IMR-90 (cell line): ENCODE results near the gene PPP1R9A. TPM values are rescaled to one million over a fixed set of nuclear protein-coding genes. Genes with fewer than 3 reads are reported as not detected.

Experiments
- ATAC-seq: fragments of 200-7000 bp; cut with Tn5 transposase; 2 replicates; pipeline ENCODE4 v1.9.1; 2020; ENCODE audit warnings: low read depth, mild to moderate bottlenecking, moderate library complexity
- BruUV-seq: library from RNA; stranded (reverse); fragments of 400-500 nt; replicated peaks from 2 replicates; lab custom pipeline; 2021; lab: Mats Ljungman, UMichigan
- CTCF ChIA-PET: fragments of 300-600 bp; formaldehyde crosslinking; extraction: SDS; loops from one replicate; lab custom pipeline; 2021; ENCODE audit warnings: antibody characterized with exemption; lab: Yijun Ruan, JAX
- POLR2A ChIA-PET: fragments of 300-600 bp; sonication (Branson Sonifier 250); formaldehyde crosslinking; loops from one replicate; lab custom pipeline; 2022; ENCODE audit warnings: antibody characterized with exemption; ENCODE audit not compliant: unreplicated experiment; lab: Charles Lee
- DNase-seq: peaks from one replicate; pipeline ENCODE4 v3.0.0; 2013
- H2AFZ ChIP-seq: replicated peaks from 2 replicates; pipeline ENCODE3; 2013; ENCODE audit warnings: low read length, mild to moderate bottlenecking; ENCODE audit not compliant: poor library complexity
- H2AK5ac ChIP-seq: 2 replicates; pipeline ENCODE4 v1.6.1; 2013; ENCODE audit warnings: low read depth, low read length, inconsistent platforms
- H2AK9ac ChIP-seq: replicated peaks from 2 replicates; pipeline ENCODE3; 2013; ENCODE audit warnings: mild to moderate bottlenecking, low read depth, low read length, moderate library complexity; ENCODE audit not compliant: poor library complexity
- H2BK120ac ChIP-seq: 2 replicates; pipeline ENCODE4 v1.6.1; 2013; ENCODE audit warnings: low read depth, low read length, inconsistent platforms
- H2BK15ac ChIP-seq: 3 replicates; pipeline ENCODE4 v1.6.1; 2013; ENCODE audit warnings: low read depth, low read length, inconsistent platforms
- H2BK20ac ChIP-seq: 2 replicates; pipeline ENCODE4 v1.6.1; 2013; ENCODE audit warnings: low read depth, mild to moderate bottlenecking, inconsistent platforms, low read length, moderate library complexity
- H2BK5ac ChIP-seq: 2 replicates; pipeline ENCODE4 v1.6.1; 2013; ENCODE audit warnings: mild to moderate bottlenecking, low read depth, low read length, inconsistent platforms; ENCODE audit not compliant: poor library complexity, severe bottlenecking
- H3K14ac ChIP-seq: replicated peaks from 2 replicates; pipeline ENCODE4 v1.6.1; 2013; ENCODE audit warnings: low read depth, low read length, inconsistent platforms
- H3K18ac ChIP-seq: 2 replicates; pipeline ENCODE4 v1.6.1; 2013; ENCODE audit warnings: low read depth, low read length, control low read depth
- H3K23ac ChIP-seq: 2 replicates; pipeline ENCODE4 v1.6.1; 2013; ENCODE audit warnings: low read depth, low read length, inconsistent platforms
- H3K27ac ChIP-seq: 2 replicates; pipeline ENCODE4 v1.5.1; 2013; ENCODE audit warnings: mild to moderate bottlenecking, control low read depth, low read length; ENCODE audit not compliant: insufficient read depth
- H3K27me3 ChIP-seq: 2 replicates; pipeline ENCODE4 v1.6.1; 2013; ENCODE audit warnings: low read length; ENCODE audit not compliant: control insufficient read depth, insufficient read depth
- H3K36me3 ChIP-seq: 2 replicates; pipeline ENCODE4 v1.6.1; 2013; ENCODE audit warnings: low read length, mixed read lengths; ENCODE audit not compliant: control insufficient read depth, insufficient read depth
- H3K4ac ChIP-seq: 2 replicates; pipeline ENCODE4 v1.6.1; 2013; ENCODE audit warnings: low read depth, low read length, inconsistent platforms
- H3K4me1 ChIP-seq: 2 replicates; pipeline ENCODE4 v1.6.1; 2013; ENCODE audit warnings: low read length, mixed read lengths; ENCODE audit not compliant: control insufficient read depth, insufficient read depth
- H3K4me2 ChIP-seq: 2 replicates; pipeline ENCODE4 v1.6.1; 2013; ENCODE audit warnings: low read depth, mild to moderate bottlenecking, control low read depth, low read length, moderate library complexity
- H3K4me3 ChIP-seq: 2 replicates; pipeline ENCODE4 v1.5.1; 2013; ENCODE audit warnings: low read depth, mild to moderate bottlenecking, control low read depth, low read length, moderate library complexity; ENCODE audit not compliant: insufficient read depth
- H3K56ac ChIP-seq: 2 replicates; pipeline ENCODE4 v1.6.1; 2013; ENCODE audit warnings: low read length, inconsistent platforms; ENCODE audit not compliant: insufficient read depth; ENCODE audit errors: extremely low read depth
- H3K79me1 ChIP-seq, 2 experiments: 2 replicates each; pipeline ENCODE4 v1.6.1; 2013; ENCODE audit warnings: low read length in 2 of 2, inconsistent platforms in 1 of 2, low read depth in 1 of 2
- H3K9ac ChIP-seq: 2 replicates; pipeline ENCODE4 v1.6.1; 2013; ENCODE audit warnings: low read depth, low read length, control low read depth
- H3K9me1 ChIP-seq: 2 replicates; pipeline ENCODE4 v1.6.1; 2013; ENCODE audit warnings: low read length, inconsistent platforms; ENCODE audit not compliant: insufficient read depth
- H3K9me3 ChIP-seq: 2 replicates; pipeline ENCODE4 v1.6.1; 2013; ENCODE audit warnings: low read length; ENCODE audit not compliant: control insufficient read depth, insufficient read depth
- H4K20me1 ChIP-seq: 2 replicates; pipeline ENCODE4 v1.6.1; 2013; ENCODE audit warnings: low read length, inconsistent platforms; ENCODE audit not compliant: insufficient read depth
- H4K5ac ChIP-seq: 2 replicates; pipeline ENCODE4 v1.6.1; 2013; ENCODE audit warnings: mild to moderate bottlenecking, low read depth, low read length, control low read depth
- H4K8ac ChIP-seq, 2 experiments: 2 replicates each; pipeline ENCODE4 v1.6.1; 2013; ENCODE audit warnings: low read depth in 2 of 2, low read length in 2 of 2, control low read depth in 1 of 2, inconsistent platforms in 1 of 2
- H4K91ac ChIP-seq: 2 replicates; pipeline ENCODE4 v1.6.1; 2013; ENCODE audit warnings: low read depth, low read length, inconsistent platforms; ENCODE audit not compliant: insufficient read depth
- BHLHE40 ChIP-seq: fragments of 150-350 bp; IDR thresholded peaks from 2 replicates; pipeline ENCODE4 v1.6.1; 2016; ENCODE audit warnings: mild to moderate bottlenecking, low read depth, low read length
- MAZ ChIP-seq: IDR thresholded peaks from 2 replicates; pipeline ENCODE4 v1.6.1; 2012; ENCODE audit warnings: low read depth, mild to moderate bottlenecking, low read length, improper control_type of control experiment, moderate library complexity, borderline replicate concordance
- MXI1 ChIP-seq: IDR thresholded peaks from 2 replicates; pipeline ENCODE4 v1.6.1; 2012; ENCODE audit warnings: low read depth, mild to moderate bottlenecking, low read length, moderate library complexity, borderline replicate concordance
- WGBS, 2 experiments: methylation state at CpG; one replicate each; pipeline versions ENCODE4 v1.1.5 to v1.1.7; 2013; ENCODE audit warnings: missing lambda C conversion rate in 2 of 2; ENCODE audit not compliant: insufficient read length in 1 of 2; ENCODE audit errors: extremely low coverage in 2 of 2; 5-methylcytosine and 5-hydroxymethylcytosine counted together
- dilution Hi-C: fragments of 300-500 bp; cut with HindIII; formaldehyde crosslinking; loops from one replicate; pipeline ENCODE4 v1.14.3; 2018; ENCODE audit warnings: low sequenced_read_pairs; ENCODE audit not compliant: unreplicated experiment
- in situ Hi-C: fragments of 300-500 bp; cut with MboI; formaldehyde crosslinking; loops from 3 replicates; pipeline ENCODE4 v1.14.3; 2019; ENCODE audit warnings: low sequenced_read_pairs, inconsistent platforms, mixed read lengths
- intact Hi-C: fragments of 100-400 bp; cut with micrococcal nuclease; formaldehyde crosslinking; loops from 2 replicates; pipeline ENCODE4 v1.10.0; 2022
- polyA plus RNA-seq, 3 experiments: library from polyadenylated mRNA; depleted of rRNA; stranded (reverse); fragments of >200 nt; gene quantifications; 2 replicates each; pipeline ENCODE4 v1.2.3, GENCODE V29; 2012; ENCODE audit warnings: low replicate concordance in 1 of 3
- total RNA-seq: library from RNA; depleted of rRNA; stranded (reverse); fragments of >200 nt; gene quantifications from 2 replicates; pipeline ENCODE4 v1.2.3, GENCODE V29; 2012

PPP1R9A gene
- total and polyA plus RNA-seq, 2 of the 4 experiments (the other 2 are of a cell fraction), result not detected

DNA sequence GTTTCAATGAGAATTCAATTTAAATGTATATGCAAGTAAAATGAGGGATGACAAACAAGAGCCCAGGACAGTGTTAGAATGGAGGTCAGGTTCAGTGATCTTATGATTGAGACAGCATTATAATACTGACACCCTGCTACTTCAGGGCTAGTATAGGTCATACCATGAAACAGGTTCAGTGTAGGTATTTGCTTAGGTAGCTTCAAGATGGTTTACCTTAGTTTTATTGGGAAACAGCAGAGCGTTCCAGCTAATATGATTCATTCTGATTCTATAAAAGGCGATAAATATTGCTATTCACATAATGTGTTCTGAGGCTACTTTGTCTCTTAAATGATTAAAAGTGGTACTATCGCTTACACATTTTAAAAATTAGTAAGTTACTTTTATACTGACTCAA lies 203.3 kb downstream of the PPP1R9A start:
- H3K14ac ChIP-seq, result no peak overlapping the region
- no peak overlapping the region for H3K4me3 ChIP-seq
- no peak overlapping the region for H2BK20ac ChIP-seq
- no peaks in the 10 kb centered on the region for H3K4me1 ChIP-seq
- H2AK5ac ChIP-seq, result no peak overlapping the region
- no peak overlapping the region for H3K23ac ChIP-seq
- no TSS peak for BruUV-seq
- no peak overlapping the region for H3K9ac ChIP-seq
- ATAC-seq (no peak), DNase-seq (no peak)
- H3K27ac ChIP-seq, result no peak overlapping the region
- H3K9me1 ChIP-seq, result no peaks in the 10 kb centered on the region
- H3K18ac ChIP-seq, result no peak overlapping the region
- H2AK9ac ChIP-seq, result no peak overlapping the region
- no peak overlapping the region for H3K4ac ChIP-seq
- no peak overlapping the region for H3K4me2 ChIP-seq
- WGBS, 2 experiments, result no CpG with 5 or more reads among the region's 3 CpGs
- no peaks in the 10 kb centered on the region for H3K79me1 ChIP-seq
- H3K56ac ChIP-seq, result no peak overlapping the region
- no peak overlapping the region for H2BK5ac ChIP-seq
- in situ Hi-C loops, result no loop called here
- no peak overlapping the region for H2AFZ ChIP-seq
- H4K20me1 ChIP-seq, result no peaks in the 10 kb centered on the region
- dilution Hi-C loops, result no loop called here
- H4K5ac ChIP-seq, result no peak overlapping the region
- H3K9me3 ChIP-seq, result no peaks in the 10 kb centered on the region
- no peak overlapping the region for H4K8ac ChIP-seq
- ChIA-PET CTCF (no interaction called here), POLR2A (no interaction called here)
- TF ChIP-seq MAZ, result no peak
- TF ChIP-seq BHLHE40, result no peak
- no peak for TF ChIP-seq MXI1
- intact Hi-C loops, result no loop called here
- no peaks in the 10 kb centered on the region for H3K36me3 ChIP-seq
- no peak overlapping the region for H4K91ac ChIP-seq
- no peak overlapping the region for H2BK15ac ChIP-seq
- no peaks in the 10 kb centered on the region for H3K27me3 ChIP-seq
- no peak overlapping the region for H2BK120ac ChIP-seq
